Lower lobe of right lung (tissue), 2 donors: ENCODE results near the gene ETV3. TPM values are rescaled to one million over a fixed set of nuclear protein-coding genes. Genes with fewer than 3 reads are reported as not detected.
A peak's percentile ranks its signal among the peaks of the same experiment; 100 is the strongest.

Experiments used
- ATAC-seq, 2 donors: fragments of 200-7000 bp; cut with Tn5 transposase; one replicate each; pipeline ENCODE4 v1.9.1; 2020 to 2022; ENCODE audit warnings: mild to moderate bottlenecking in 2 of 2, moderate library complexity in 2 of 2
- DNase-seq: peaks from one replicate; pipeline ENCODE4 v3.0.0-alpha.2; 2020
- H3K27ac ChIP-seq: fragments of 200-600 bp; one replicate; pipeline ENCODE4 v1.8.0; 2022
- H3K27me3 ChIP-seq: fragments of 200-600 bp; one replicate; pipeline ENCODE4 v1.8.0; 2022; ENCODE audit warnings: low read depth
- H3K36me3 ChIP-seq: fragments of 200-600 bp; one replicate; pipeline ENCODE4 v1.8.0; 2022; ENCODE audit warnings: mild to moderate bottlenecking
- H3K4me1 ChIP-seq: fragments of 200-600 bp; one replicate; pipeline ENCODE4 v1.8.0; 2022
- H3K4me3 ChIP-seq: fragments of 200-600 bp; one replicate; pipeline ENCODE4 v1.8.0; 2022; ENCODE audit warnings: mild to moderate bottlenecking
- H3K9me3 ChIP-seq: fragments of 200-600 bp; one replicate; pipeline ENCODE4 v1.8.0; 2022
- CTCF ChIP-seq: fragments of 200-600 bp; IDR thresholded peaks from one replicate; pipeline ENCODE4 v1.8.0; 2022; ENCODE audit warnings: antibody characterized with exemption, mild to moderate bottlenecking
- intact Hi-C: fragments of 100-400 bp; cut with DNase I; formaldehyde crosslinking; loops from one replicate; pipeline ENCODE4 v1.11.0; 2022
- total RNA-seq: library from RNA; stranded (reverse); fragmentation: NEBNext Ultra II Directional; extraction: Animal tissue kit (Norgen Biotek cat#: 25700); gene quantifications from one replicate; pipeline ENCODE4 v1.2.1, GENCODE V29; 2021
- donor health status: DM: no; HTN: yes; CAD: no; lungs with severe emphysema.

Gene ETV3
- total RNA-seq, 1 donor from 2014 or later: 29.5 TPM

- no peaks in the 10 kb centered on the region for H3K9me3 ChIP-seq
- intact Hi-C loops: no loop called here
- H3K4me3 ChIP-seq: peak overlapping the region; percentile 90
- no peaks in the 10 kb centered on the region for H3K27me3 ChIP-seq
- TF ChIP-seq CTCF: no peak
- peaks cover 42% of the 10 kb centered on the region for H3K36me3 ChIP-seq
- peaks cover 52% of the 10 kb centered on the region for H3K4me1 ChIP-seq
- ATAC-seq (no peak), DNase-seq (no peak)
- H3K27ac ChIP-seq: peak overlapping the region; percentile 58
Measured at GRCh38 chr1:157137046-157137407, 1.2 kb downstream of the ETV3 start.

DNA sequence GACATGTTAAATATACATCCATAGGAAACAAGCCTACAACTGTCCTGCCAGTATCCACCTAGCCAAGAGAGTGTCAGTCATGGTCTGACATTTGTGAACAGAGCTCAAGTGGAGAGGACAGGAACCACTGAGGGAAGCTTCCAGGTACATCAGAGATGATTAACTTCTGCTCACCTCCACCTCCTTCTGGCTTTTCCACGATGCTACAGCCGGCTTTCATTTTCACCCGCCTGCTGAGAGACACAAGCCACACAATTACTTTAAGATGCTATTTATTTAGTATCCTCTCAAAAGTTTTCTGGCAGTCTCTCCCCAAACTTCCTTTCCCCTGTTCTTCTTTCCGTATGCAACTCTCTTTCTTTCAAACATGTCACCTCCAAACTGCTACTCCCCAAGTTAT lies 2.1 kb downstream of the ETV3 start:
- intact Hi-C loops: no loop called here
- H3K9me3 ChIP-seq: no peaks in the 10 kb centered on the region
- DNase-seq (no peak), ATAC-seq (peak in 1 of 2 donors; percentile 11)
- H3K4me1 ChIP-seq: peaks cover 52% of the 10 kb centered on the region
- H3K27ac ChIP-seq: peak overlapping the region; percentile 33
- H3K4me3 ChIP-seq: no peak overlapping the region
- TF ChIP-seq CTCF: no peak
- H3K27me3 ChIP-seq: no peaks in the 10 kb centered on the region
- peaks cover 51% of the 10 kb centered on the region for H3K36me3 ChIP-seq

DNA sequence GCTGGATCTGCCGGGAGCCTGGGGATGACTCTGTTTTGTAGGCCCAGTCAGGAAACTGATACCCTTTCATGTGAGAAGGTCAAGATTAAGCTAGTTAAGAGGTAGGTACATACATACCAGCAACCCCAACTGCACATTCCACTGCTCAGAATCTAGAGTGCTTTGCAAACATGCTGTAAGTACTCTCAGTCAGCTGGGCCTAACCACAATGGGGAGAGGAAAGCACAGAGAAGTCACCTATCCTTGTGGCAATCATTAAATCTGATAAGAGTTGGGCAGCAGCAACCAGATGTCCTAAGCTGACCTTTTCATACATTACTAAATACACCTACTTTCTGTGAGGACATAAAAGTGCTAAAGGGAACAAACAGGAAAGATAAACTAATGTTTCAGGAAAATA lies 2.5 kb downstream of the ETV3 start:
- no peaks in the 10 kb centered on the region for H3K27me3 ChIP-seq
- peak; percentile 85 to 90 for ATAC-seq
- no peak overlapping the region for H3K27ac ChIP-seq
- H3K4me3 ChIP-seq: no peak overlapping the region
- intact Hi-C loops: no loop called here
- TF ChIP-seq CTCF: no peak
- peaks cover 56% of the 10 kb centered on the region for H3K36me3 ChIP-seq
- no peak for DNase-seq
- peaks cover 52% of the 10 kb centered on the region for H3K4me1 ChIP-seq
- no peaks in the 10 kb centered on the region for H3K9me3 ChIP-seq

GRCh38 chr1:157135070-157135469 lies 3.1 kb downstream of the ETV3 start:
- no peak for DNase-seq
- H3K9me3 ChIP-seq: no peaks in the 10 kb centered on the region
- H3K27ac ChIP-seq: peak overlapping the region; percentile 1
- H3K4me1 ChIP-seq: peaks cover 52% of the 10 kb centered on the region
- H3K4me3 ChIP-seq: no peak overlapping the region
- H3K27me3 ChIP-seq: no peaks in the 10 kb centered on the region
- ATAC-seq: no peak
- no peak for TF ChIP-seq CTCF
- intact Hi-C loops: no loop called here
- peaks cover 62% of the 10 kb centered on the region for H3K36me3 ChIP-seq

DNA sequence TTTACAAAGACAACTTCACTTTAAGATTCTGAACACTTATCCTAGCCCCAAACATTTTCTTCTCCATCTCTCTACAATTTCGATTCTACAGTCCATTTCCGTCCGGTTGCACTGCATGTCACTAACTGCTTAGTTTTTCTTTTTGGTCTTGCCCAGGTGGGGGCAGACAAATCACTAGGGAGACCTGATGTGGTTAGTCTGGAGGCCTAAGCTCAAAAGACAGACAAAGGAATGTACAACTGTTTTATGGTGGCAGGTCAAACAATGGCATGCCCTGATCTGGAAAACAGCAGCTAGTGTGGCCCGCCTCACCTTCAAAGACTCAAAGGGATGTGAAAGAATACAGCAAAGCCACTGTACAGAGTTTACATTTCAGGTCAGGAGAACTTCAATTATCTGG lies 3.8 kb downstream of the ETV3 start:
- intact Hi-C loops: no loop called here
- peaks cover 52% of the 10 kb centered on the region for H3K4me1 ChIP-seq
- DNase-seq (no peak), ATAC-seq (no peak)
- no peaks in the 10 kb centered on the region for H3K27me3 ChIP-seq
- peak overlapping the region; percentile 1 for H3K27ac ChIP-seq
- H3K4me3 ChIP-seq: no peak overlapping the region
- no peaks in the 10 kb centered on the region for H3K9me3 ChIP-seq
- peaks cover 68% of the 10 kb centered on the region for H3K36me3 ChIP-seq
- no peak for TF ChIP-seq CTCF

DNA sequence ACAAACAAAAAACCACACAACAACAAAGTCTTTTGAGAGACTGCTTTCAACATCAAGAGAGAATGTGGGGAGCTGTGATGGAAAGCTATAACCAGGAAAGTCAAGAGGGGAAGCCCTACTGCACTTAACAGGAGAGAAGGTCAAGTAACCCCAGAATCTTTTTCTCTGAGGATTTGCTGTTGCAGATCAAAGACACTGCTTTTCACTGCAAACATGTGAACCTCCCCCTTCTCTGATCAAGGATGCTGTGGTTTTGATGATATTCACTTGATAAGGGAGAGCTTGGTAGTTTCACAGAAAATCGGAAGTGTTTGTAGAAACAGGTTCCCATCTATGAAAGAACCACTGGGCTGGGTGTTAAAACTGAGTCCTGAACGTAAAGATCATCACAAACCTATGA lies 4.8 kb downstream of the ETV3 start:
- TF ChIP-seq CTCF: no peak
- no peak overlapping the region for H3K4me3 ChIP-seq
- no peaks in the 10 kb centered on the region for H3K27me3 ChIP-seq
- DNase-seq (no peak), ATAC-seq (no peak)
- intact Hi-C loops: no loop called here
- H3K36me3 ChIP-seq: peaks cover 78% of the 10 kb centered on the region
- peaks cover 45% of the 10 kb centered on the region for H3K4me1 ChIP-seq
- H3K9me3 ChIP-seq: no peaks in the 10 kb centered on the region
- H3K27ac ChIP-seq: no peak overlapping the region
